WTC11 (cell line): ENCODE measurements around the gene TERT.

Experiments used
- CREB1 ChIP-seq: sonication (generic); formaldehyde crosslinking; IDR thresholded peaks from 2 replicates; pipeline ENCODE4 v1.8.0; 2023; ENCODE audit warnings: mild to moderate bottlenecking, missing genetic modification reagents
- NR1H2 ChIP-seq: sonication (generic); formaldehyde crosslinking; IDR thresholded peaks from 2 replicates; pipeline ENCODE4 v1.9.0; 2021; ENCODE audit warnings: mild to moderate bottlenecking, moderate library complexity, missing genetic modification reagents
- TF ChIP-seq, protein P1 (sequence below): fragments of 200-600 bp; IDR thresholded peaks from 2 replicates; pipeline ENCODE4 v1.8.0; 2022; ENCODE audit warnings: antibody characterized with exemption

DNA sequence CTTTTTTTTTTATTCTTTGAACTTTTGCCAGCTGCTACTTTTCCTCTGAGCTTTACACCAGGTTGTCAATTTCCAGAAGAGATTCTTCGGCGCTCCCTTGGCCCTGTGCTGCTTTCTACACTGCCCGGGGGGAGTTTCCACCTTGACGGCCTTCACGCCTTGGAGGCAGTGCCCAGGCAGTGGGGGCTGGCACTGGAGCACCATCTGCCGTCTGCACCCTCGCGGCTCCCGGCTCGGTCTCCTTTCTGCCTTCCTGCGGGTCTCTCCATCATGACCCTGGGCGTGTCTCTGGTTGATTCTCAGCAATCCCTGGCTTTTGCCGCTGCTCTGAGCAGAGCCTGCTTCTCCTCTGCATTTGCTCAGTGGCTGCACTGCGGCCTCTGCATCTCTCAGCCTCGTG, 66.7 kb downstream of the TERT start:
- TF ChIP-seq, protein P1, sequence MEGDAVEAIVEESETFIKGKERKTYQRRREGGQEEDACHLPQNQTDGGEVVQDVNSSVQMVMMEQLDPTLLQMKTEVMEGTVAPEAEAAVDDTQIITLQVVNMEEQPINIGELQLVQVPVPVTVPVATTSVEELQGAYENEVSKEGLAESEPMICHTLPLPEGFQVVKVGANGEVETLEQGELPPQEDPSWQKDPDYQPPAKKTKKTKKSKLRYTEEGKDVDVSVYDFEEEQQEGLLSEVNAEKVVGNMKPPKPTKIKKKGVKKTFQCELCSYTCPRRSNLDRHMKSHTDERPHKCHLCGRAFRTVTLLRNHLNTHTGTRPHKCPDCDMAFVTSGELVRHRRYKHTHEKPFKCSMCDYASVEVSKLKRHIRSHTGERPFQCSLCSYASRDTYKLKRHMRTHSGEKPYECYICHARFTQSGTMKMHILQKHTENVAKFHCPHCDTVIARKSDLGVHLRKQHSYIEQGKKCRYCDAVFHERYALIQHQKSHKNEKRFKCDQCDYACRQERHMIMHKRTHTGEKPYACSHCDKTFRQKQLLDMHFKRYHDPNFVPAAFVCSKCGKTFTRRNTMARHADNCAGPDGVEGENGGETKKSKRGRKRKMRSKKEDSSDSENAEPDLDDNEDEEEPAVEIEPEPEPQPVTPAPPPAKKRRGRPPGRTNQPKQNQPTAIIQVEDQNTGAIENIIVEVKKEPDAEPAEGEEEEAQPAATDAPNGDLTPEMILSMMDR, result no peak
- TF ChIP-seq NR1H2 (CRISPR knock-in tag), result no peak
- TF ChIP-seq CREB1 (CRISPR knock-in tag), result no peak
